Endothelial cell of umbilical vein (primary cell): Measurements from ENCODE around the gene ADGB. TPM values are rescaled to one million over a fixed set of nuclear protein-coding genes. Genes with fewer than 3 reads are reported as not detected.

Source experiments
- BruUV-seq: library from RNA; stranded (reverse); fragments of 400-500 nt; replicated peaks from 2 replicates; lab custom pipeline; 2021; lab: Mats Ljungman, UMichigan
- CTCF ChIA-PET: fragments of 300-600, 350-600 bp; sonication (Branson Sonifier 250); formaldehyde crosslinking; loops from one replicate; lab custom pipeline; 2021; ENCODE audit warnings: antibody characterized with exemption, inconsistent platforms; lab: Charles Lee
- POLR2A ChIA-PET: fragments of 300-600, 350-600 bp; sonication (Branson Sonifier 250); formaldehyde crosslinking; loops from one replicate; lab custom pipeline; 2021; ENCODE audit warnings: antibody characterized with exemption, inconsistent platforms; lab: Charles Lee
- DNase-seq: peaks from one replicate; pipeline ENCODE4 v3.0.0-alpha.2; 2011; ENCODE audit warnings: low read depth, low spot score
- FAIRE-seq: peaks from 2 replicates; lab custom pipeline; 2011; peaks lifted over from hg19 to GRCh38; lab: Jason Lieb, UNC
- H2AFZ ChIP-seq: 2 replicates; pipeline ENCODE4 v1.6.0; 2012; ENCODE audit warnings: low read depth, low read length, control low read depth, inconsistent platforms
- H3K27ac ChIP-seq: 2 replicates; pipeline ENCODE4 v1.5.1; 2011; ENCODE audit warnings: low read depth, mild to moderate bottlenecking, control low read depth, low read length, moderate library complexity; ENCODE audit not compliant: insufficient read depth
- H3K27me3 ChIP-seq, 2 experiments: 2 replicates each; pipeline versions ENCODE4 v1.6.0 to v1.6.1; 2011; ENCODE audit warnings: low read length in 2 of 2, mixed read lengths in 1 of 2; ENCODE audit not compliant: control insufficient read depth in 2 of 2, insufficient read depth in 2 of 2
- H3K36me3 ChIP-seq, 2 experiments: 2 replicates in 1 of 2; 3 replicates in 1 of 2; pipeline ENCODE4 v1.5.1; 2011; ENCODE audit warnings: low read length in 2 of 2, mild to moderate bottlenecking in 1 of 2, moderate library complexity in 1 of 2; ENCODE audit not compliant: control insufficient read depth in 2 of 2, insufficient read depth in 2 of 2; ENCODE audit errors: extremely low read depth in 1 of 2
- H3K4me1 ChIP-seq: 3 replicates; pipeline ENCODE4 v1.5.1; 2011; ENCODE audit warnings: mild to moderate bottlenecking, low read length; ENCODE audit not compliant: control insufficient read depth, insufficient read depth; ENCODE audit errors: extremely low read depth
- H3K4me2 ChIP-seq: 2 replicates; pipeline ENCODE4 v1.6.1; 2011; ENCODE audit warnings: low read length, control low read depth, mixed read lengths; ENCODE audit not compliant: insufficient read depth
- H3K4me3 ChIP-seq, 3 experiments: fragments of 200-600 bp in 1 of 3; sonication (generic), shearing (Covaris generic) in 1 of 3; replicated peaks in 1 of 3; 2 replicates each; pipeline ENCODE4 v1.5.1; 2011 to 2016; ENCODE audit warnings: control low read depth in 3 of 3, low read length in 3 of 3, mild to moderate bottlenecking in 2 of 3, inconsistent platforms in 1 of 3, low read depth in 1 of 3, moderate library complexity in 1 of 3; ENCODE audit not compliant: insufficient read depth in 1 of 3
- H3K79me2 ChIP-seq: 2 replicates; pipeline ENCODE4 v1.6.0; 2012; ENCODE audit warnings: low read length, inconsistent platforms; ENCODE audit not compliant: control insufficient read depth, insufficient read depth
- H3K9ac ChIP-seq: replicated peaks from 2 replicates; pipeline ENCODE3; 2011; ENCODE audit warnings: low read length, control low read depth; ENCODE audit not compliant: insufficient read depth; ENCODE audit errors: extremely low read depth
- H3K9me1 ChIP-seq: replicated peaks from 3 replicates; pipeline ENCODE4 v1.6.0; 2011; ENCODE audit warnings: mild to moderate bottlenecking, low read length; ENCODE audit not compliant: control insufficient read depth, insufficient read depth; ENCODE audit errors: extremely low read depth
- H3K9me3 ChIP-seq: replicated peaks from 2 replicates; pipeline ENCODE4 v1.5.1; 2012; ENCODE audit warnings: low read length, inconsistent platforms; ENCODE audit not compliant: control insufficient read depth, insufficient read depth
- H4K20me1 ChIP-seq: replicated peaks from 2 replicates; pipeline ENCODE3; 2011; ENCODE audit warnings: mild to moderate bottlenecking, low read length; ENCODE audit not compliant: control insufficient read depth, insufficient read depth; ENCODE audit errors: extremely low read depth
- EZH2 ChIP-seq: IDR thresholded peaks from 2 replicates; pipeline ENCODE4 v1.6.1; 2012; ENCODE audit warnings: borderline replicate concordance, low read depth, mild to moderate bottlenecking, moderate library complexity, low read length, inconsistent platforms; ENCODE audit not compliant: severe bottlenecking
- FOS ChIP-seq: IDR thresholded peaks from 2 replicates; pipeline ENCODE4 v1.6.1; 2011; ENCODE audit warnings: mild to moderate bottlenecking, low read length, moderate library complexity, borderline replicate concordance; ENCODE audit not compliant: insufficient read depth
- GATA2 ChIP-seq: IDR thresholded peaks from 2 replicates; pipeline ENCODE4 v1.7.0; 2011; ENCODE audit warnings: low read depth, mild to moderate bottlenecking, moderate library complexity, mixed read lengths, low read length; ENCODE audit not compliant: insufficient read length, insufficient read depth
- JUN ChIP-seq: IDR thresholded peaks from 2 replicates; pipeline ENCODE4 v1.6.1; 2011; ENCODE audit warnings: borderline replicate concordance, low read depth; ENCODE audit not compliant: insufficient read length, insufficient read depth
- MYC ChIP-seq: IDR thresholded peaks from one replicate; pipeline ENCODE4 v1.6.1; 2011; ENCODE audit warnings: mild to moderate bottlenecking, low read depth, low read length
- POLR2A ChIP-seq: IDR thresholded peaks from 2 replicates; pipeline ENCODE4 v1.6.1; 2012; ENCODE audit warnings: low read depth, mild to moderate bottlenecking, control low read depth, low read length
- POLR2AphosphoS5 ChIP-seq: IDR thresholded peaks from 2 replicates; pipeline ENCODE4 v1.6.1; 2012; ENCODE audit warnings: low read depth, mild to moderate bottlenecking, control low read depth, low read length, moderate library complexity; ENCODE audit not compliant: insufficient read depth
- dilution Hi-C: fragments of 300-500 bp; cut with MboI; formaldehyde crosslinking; loops from one replicate; pipeline ENCODE4 v1.15.0; 2019; ENCODE audit warnings: low sequenced_read_pairs; ENCODE audit not compliant: extremely low pct_ligation_motif_present
- intact Hi-C: fragments of 100-400 bp; cut with micrococcal nuclease; formaldehyde crosslinking; loops from one replicate; pipeline ENCODE4 v1.10.0; 2022
- polyA plus RNA-seq, 4 experiments: library from polyadenylated mRNA; depleted of rRNA in 3 of 4; stranded (reverse) in 3 of 4; unstranded in 1 of 4; fragments of >200 nt; gene quantifications; 2 replicates each; pipeline versions ENCODE4 v1.2.1 to v1.2.3, GENCODE V29; 2011 to 2012; ENCODE audit warnings: missing spikeins in 1 of 4
- small RNA-seq: library from RNA; depleted of rRNA; stranded (forward); fragments of <200 nt; gene quantifications from one replicate; pipeline ENCODE3, GENCODE V24; 2012; ENCODE audit warnings: low replicate concordance, low read depth; ENCODE audit not compliant: insufficient read depth, insufficient read length
- total RNA-seq: library from RNA; stranded (reverse); gene quantifications from 2 replicates; pipeline ENCODE4 v1.2.3, GENCODE V29; 2021
- TF ChIP-seq, protein P1 (sequence below), 2 donors: IDR thresholded peaks; 1 replicate in 1 of 2; 2 replicates in 1 of 2; pipeline ENCODE4 v1.5.1; 2011; ENCODE audit warnings: low read length in 2 of 2, mild to moderate bottlenecking in 2 of 2, moderate library complexity in 2 of 2, control low read depth in 1 of 2, inconsistent platforms in 1 of 2, low read depth in 1 of 2; ENCODE audit not compliant: insufficient read depth in 1 of 2; ENCODE audit errors: extremely low read depth in 1 of 2
- TF ChIP-seq, protein P2 (sequence below): IDR thresholded peaks from 2 replicates; pipeline ENCODE4 v1.6.1; 2011; ENCODE audit not compliant: insufficient read depth, insufficient read length

Gene ADGB
- total and polyA plus RNA-seq, 2 donors (not counting 3 experiments of a cell fraction or from before 2014, with no cell fraction given) = not detected

DNA sequence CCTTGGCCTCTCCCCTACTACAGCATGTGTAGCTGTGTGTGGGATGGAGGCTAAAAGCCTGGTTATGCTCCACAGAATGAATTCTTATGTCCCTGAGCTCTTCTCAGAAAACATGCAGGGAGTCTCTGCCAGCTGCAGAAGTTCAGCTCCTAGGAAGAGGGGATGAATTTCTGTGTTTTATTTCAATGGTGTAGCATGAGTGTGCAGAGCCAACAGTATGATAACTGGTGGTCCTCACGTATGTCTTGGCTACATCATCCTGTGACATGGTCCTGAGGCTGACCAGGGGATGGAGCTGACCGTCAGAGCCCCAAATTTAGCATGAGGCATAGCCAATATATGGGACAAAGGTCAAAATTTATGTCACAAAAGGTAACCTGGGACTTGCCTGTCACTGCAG lies 266.1 kb downstream of the ADGB start:
- dilution Hi-C loops = no loop called here

More for the DNA sequence above, 266.1 kb downstream of the ADGB start:
- DNase-seq (no peak), FAIRE-seq (no peak)
- no peak overlapping the region for H3K4me3 ChIP-seq
- no peaks in the 10 kb centered on the region for H3K4me1 ChIP-seq
- H3K9ac ChIP-seq = no peak overlapping the region
- no peaks in the 10 kb centered on the region for H4K20me1 ChIP-seq
- no peaks in the 10 kb centered on the region for H3K79me2 ChIP-seq
- no peaks in the 10 kb centered on the region for H3K9me1 ChIP-seq
- H2AFZ ChIP-seq = no peak overlapping the region
- no peak overlapping the region for H3K27ac ChIP-seq
- TF ChIP-seq GATA2 (no peak), FOS (no peak), POLR2A (no peak), POLR2AphosphoS5 (no peak), JUN (no peak), EZH2 (no peak), MYC (no peak)
- TF ChIP-seq, protein P1, sequence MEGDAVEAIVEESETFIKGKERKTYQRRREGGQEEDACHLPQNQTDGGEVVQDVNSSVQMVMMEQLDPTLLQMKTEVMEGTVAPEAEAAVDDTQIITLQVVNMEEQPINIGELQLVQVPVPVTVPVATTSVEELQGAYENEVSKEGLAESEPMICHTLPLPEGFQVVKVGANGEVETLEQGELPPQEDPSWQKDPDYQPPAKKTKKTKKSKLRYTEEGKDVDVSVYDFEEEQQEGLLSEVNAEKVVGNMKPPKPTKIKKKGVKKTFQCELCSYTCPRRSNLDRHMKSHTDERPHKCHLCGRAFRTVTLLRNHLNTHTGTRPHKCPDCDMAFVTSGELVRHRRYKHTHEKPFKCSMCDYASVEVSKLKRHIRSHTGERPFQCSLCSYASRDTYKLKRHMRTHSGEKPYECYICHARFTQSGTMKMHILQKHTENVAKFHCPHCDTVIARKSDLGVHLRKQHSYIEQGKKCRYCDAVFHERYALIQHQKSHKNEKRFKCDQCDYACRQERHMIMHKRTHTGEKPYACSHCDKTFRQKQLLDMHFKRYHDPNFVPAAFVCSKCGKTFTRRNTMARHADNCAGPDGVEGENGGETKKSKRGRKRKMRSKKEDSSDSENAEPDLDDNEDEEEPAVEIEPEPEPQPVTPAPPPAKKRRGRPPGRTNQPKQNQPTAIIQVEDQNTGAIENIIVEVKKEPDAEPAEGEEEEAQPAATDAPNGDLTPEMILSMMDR (IDR thresholded peaks at IDR 0.05; ENCODE audit: extremely low read depth in 1 of 2, insufficient read depth in 1 of 2, low read depth in 1 of 2, low read length in 2 of 2) = no peak
- TF ChIP-seq, protein P2, sequence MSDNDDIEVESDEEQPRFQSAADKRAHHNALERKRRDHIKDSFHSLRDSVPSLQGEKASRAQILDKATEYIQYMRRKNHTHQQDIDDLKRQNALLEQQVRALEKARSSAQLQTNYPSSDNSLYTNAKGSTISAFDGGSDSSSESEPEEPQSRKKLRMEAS = no peak
- CTCF ChIA-PET = interaction anchor here (1.0 to 1.1 kb wide), 2 partner anchors 49 to 358 kb away, joined by 3 read pairs; no protein-coding TSS in a partner anchor
- no peaks in the 10 kb centered on the region for H3K27me3 ChIP-seq
- POLR2A ChIA-PET = no interaction called here
- H3K4me2 ChIP-seq = no peak overlapping the region
- intact Hi-C loops = no loop called here
- H3K9me3 ChIP-seq = no peaks in the 10 kb centered on the region
- no TSS peak for BruUV-seq
- H3K36me3 ChIP-seq = no peaks in the 10 kb centered on the region

Small RNAs within 50 kb of the gene (small RNA-seq; reads per million reads assigned to genes)
- not detected for gene RNU6-906P

Other genes starting within 250 kb of the ADGB start
- 65.6 and 78.3 TPM in 2 replicates for gene RAB32, start 55.1 kb upstream of the ADGB start, total RNA-seq
- 43.6 and 49.6 TPM in 2 replicates for gene RAB32, start 55.1 kb upstream of the ADGB start, polyA plus RNA-seq